Uterus (tissue), 2 donors: Measurements from ENCODE around the gene EMC10.

Experiments
- POLR2A ChIP-seq, 2 donors: fragments of 450-650 bp; IDR thresholded peaks; one replicate each; pipeline ENCODE4 v1.6.1; 2016; ENCODE audit warnings: antibody characterized with exemption in 2 of 2, mild to moderate bottlenecking in 1 of 2, moderate library complexity in 1 of 2
- TF ChIP-seq, protein P1 (sequence below), 4 experiments: fragments of 200-600 bp in 2 of 4; fragments of 450-650 bp in 2 of 4; sonication (generic) in 2 of 4; IDR thresholded peaks; one replicate each; pipeline ENCODE4 v1.5.1; 2016 to 2019; ENCODE audit warnings: antibody characterized with exemption in 4 of 4, mild to moderate bottlenecking in 2 of 4, moderate library complexity in 1 of 4

DNA sequence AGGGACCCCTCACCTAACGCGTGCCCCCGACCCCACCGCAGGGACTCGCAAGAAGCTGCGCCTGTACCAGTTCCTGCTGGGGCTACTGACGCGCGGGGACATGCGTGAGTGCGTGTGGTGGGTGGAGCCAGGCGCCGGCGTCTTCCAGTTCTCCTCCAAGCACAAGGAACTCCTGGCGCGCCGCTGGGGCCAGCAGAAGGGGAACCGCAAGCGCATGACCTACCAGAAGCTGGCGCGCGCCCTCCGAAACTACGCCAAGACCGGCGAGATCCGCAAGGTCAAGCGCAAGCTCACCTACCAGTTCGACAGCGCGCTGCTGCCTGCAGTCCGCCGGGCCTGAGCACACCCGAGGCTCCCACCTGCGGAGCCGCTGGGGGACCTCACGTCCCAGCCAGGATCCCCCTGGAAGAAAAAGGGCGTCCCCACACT is 48.3 kb upstream of the EMC10 start:
- TF ChIP-seq, protein P1, sequence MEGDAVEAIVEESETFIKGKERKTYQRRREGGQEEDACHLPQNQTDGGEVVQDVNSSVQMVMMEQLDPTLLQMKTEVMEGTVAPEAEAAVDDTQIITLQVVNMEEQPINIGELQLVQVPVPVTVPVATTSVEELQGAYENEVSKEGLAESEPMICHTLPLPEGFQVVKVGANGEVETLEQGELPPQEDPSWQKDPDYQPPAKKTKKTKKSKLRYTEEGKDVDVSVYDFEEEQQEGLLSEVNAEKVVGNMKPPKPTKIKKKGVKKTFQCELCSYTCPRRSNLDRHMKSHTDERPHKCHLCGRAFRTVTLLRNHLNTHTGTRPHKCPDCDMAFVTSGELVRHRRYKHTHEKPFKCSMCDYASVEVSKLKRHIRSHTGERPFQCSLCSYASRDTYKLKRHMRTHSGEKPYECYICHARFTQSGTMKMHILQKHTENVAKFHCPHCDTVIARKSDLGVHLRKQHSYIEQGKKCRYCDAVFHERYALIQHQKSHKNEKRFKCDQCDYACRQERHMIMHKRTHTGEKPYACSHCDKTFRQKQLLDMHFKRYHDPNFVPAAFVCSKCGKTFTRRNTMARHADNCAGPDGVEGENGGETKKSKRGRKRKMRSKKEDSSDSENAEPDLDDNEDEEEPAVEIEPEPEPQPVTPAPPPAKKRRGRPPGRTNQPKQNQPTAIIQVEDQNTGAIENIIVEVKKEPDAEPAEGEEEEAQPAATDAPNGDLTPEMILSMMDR (IDR thresholded peaks at IDR 0.05), result no peak
- TF ChIP-seq POLR2A (IDR thresholded peaks at IDR 0.05), result peak in 1 of 2 donors; percentile 32
